Amygdala (tissue), 56 donors: ENCODE results near the gene ZKSCAN5.
"Not testable (repeated sequence)": the region's sequence is repeated elsewhere in the genome, so short reads cannot be mapped to it uniquely, and the experiment has no call there.

Source experiments
- DNase-seq, 56 donors: peaks; one replicate each; lab custom pipeline; 2025; lab: John Stamatoyannopoulos, UW

The ZKSCAN5 gene

GRCh38 chr7:99579956-99580777, 75.7 kb downstream of the ZKSCAN5 start:
- peak in 35 of 56 donors; percentile 14 to 62 (median 35) for DNase-seq

- not testable (repeated sequence) for DNase-seq
These were observed 76.4 kb downstream of the ZKSCAN5 start for GRCh38 chr7:99580778-99581332.
